HCT116 (cell line): ENCODE measurements around the gene PPM1H. TPM values are rescaled to one million over a fixed set of nuclear protein-coding genes. Genes with fewer than 3 reads are reported as not detected.

ENCODE experiments used
- ATAC-seq: fragments of 200-7000 bp; cut with Tn5 transposase; 2 replicates; pipeline ENCODE4 v1.9.1; 2020; ENCODE audit warnings: mild to moderate bottlenecking, moderate library complexity
- BruUV-seq: library from RNA; stranded (reverse); fragments of 400-500 nt; replicated peaks from 2 replicates; lab custom pipeline; 2021; lab: Mats Ljungman, UMichigan
- CTCF ChIA-PET: fragments of 300-600 bp; sonication (Branson Sonifier 250); formaldehyde crosslinking; loops from one replicate; lab custom pipeline; 2021; ENCODE audit warnings: antibody characterized with exemption; lab: Charles Lee
- POLR2A ChIA-PET: fragments of 300-600, 350-600 bp; sonication (Branson Sonifier 250); formaldehyde crosslinking; loops from one replicate; lab custom pipeline; 2021; ENCODE audit warnings: antibody characterized with exemption; lab: Charles Lee
- RAD21 ChIA-PET, 2 experiments: fragments of 300-600 bp; sonication (Branson Sonifier 250); formaldehyde crosslinking; loops; one replicate each; lab custom pipeline; 2023; ENCODE audit warnings: low total read pairs in 2 of 2; ENCODE audit not compliant: uncharacterized antibody in 2 of 2, unreplicated experiment in 2 of 2, low non-redundant PET in 1 of 2; lab: Charles Lee
- DNase-seq: peaks from one replicate; pipeline ENCODE4 v3.0.0-alpha.2; 2010; ENCODE audit warnings: low read depth, low spot score
- H2AFZ ChIP-seq: fragments of 200-600 bp; shearing (Covaris generic), sonication (generic); 2 replicates; pipeline ENCODE4 v1.6.1; 2017; ENCODE audit warnings: low read depth, mixed run types, mixed read lengths, antibody characterized with exemption, low read length; ENCODE audit not compliant: poor library complexity, severe bottlenecking
- H3K27ac ChIP-seq: 2 replicates; pipeline ENCODE4 v1.5.1; 2012; ENCODE audit warnings: low read depth, low read length
- H3K27me3 ChIP-seq: fragments of 200-600 bp; sonication (generic); 2 replicates; pipeline ENCODE4 v1.6.1; 2016; ENCODE audit warnings: mixed run types, low read length, mixed read lengths; ENCODE audit not compliant: insufficient read depth
- H3K36me3 ChIP-seq, 2 experiments: fragments of 200-500 bp in 1 of 2; fragments of 200-600 bp in 1 of 2; sonication (Bioruptor generic) in 1 of 2; sonication (generic) in 1 of 2; 2 replicates each; pipeline versions ENCODE4 v1.5.1 to v1.6.1; 2014 to 2016; ENCODE audit warnings: low read length in 2 of 2, inconsistent platforms in 1 of 2, mixed read lengths in 1 of 2, mixed run types in 1 of 2; ENCODE audit not compliant: insufficient read depth in 2 of 2, control insufficient read depth in 1 of 2
- H3K4me1 ChIP-seq, 2 experiments: fragments of 200-600 bp in 1 of 2; sonication (generic) in 1 of 2; 2 replicates each; pipeline versions ENCODE4 v1.5.1 to v1.6.1; 2012 to 2017; ENCODE audit warnings: low read length in 2 of 2, inconsistent platforms in 1 of 2, mild to moderate bottlenecking in 1 of 2, mixed read lengths in 1 of 2, mixed run types in 1 of 2, moderate library complexity in 1 of 2; ENCODE audit not compliant: insufficient read depth in 2 of 2, control insufficient read depth in 1 of 2
- H3K4me2 ChIP-seq: fragments of 200-600 bp; sonication (generic); 2 replicates; pipeline ENCODE4 v1.6.1; 2017; ENCODE audit warnings: mixed run types, low read length, mixed read lengths
- H3K4me3 ChIP-seq, 2 experiments: fragments of 200-600 bp in 1 of 2; sonication (generic) in 1 of 2; replicated peaks in 1 of 2; 2 replicates each; pipeline ENCODE4 v1.5.1; 2011 to 2016; ENCODE audit warnings: low read length in 2 of 2, control low read depth in 1 of 2, low read depth in 1 of 2, mild to moderate bottlenecking in 1 of 2, mixed read lengths in 1 of 2, mixed run types in 1 of 2
- H3K79me2 ChIP-seq: fragments of 200-600 bp; sonication (generic); 2 replicates; pipeline ENCODE4 v1.6.1; 2017; ENCODE audit warnings: mild to moderate bottlenecking, mixed run types, low read length, moderate library complexity, mixed read lengths; ENCODE audit not compliant: insufficient read depth
- H3K9ac ChIP-seq: fragments of 200-600 bp; sonication (generic); 2 replicates; pipeline ENCODE4 v1.6.1; 2016; ENCODE audit warnings: low read length, mixed read lengths
- H3K9me2 ChIP-seq: fragments of 200-600 bp; sonication (generic), shearing (Covaris generic); 2 replicates; pipeline ENCODE4 v1.6.1; 2017; ENCODE audit warnings: mixed run types, mild to moderate bottlenecking, moderate library complexity; ENCODE audit not compliant: insufficient read depth
- H3K9me3 ChIP-seq, 2 experiments: fragments of 200-500 bp in 1 of 2; fragments of 200-600 bp in 1 of 2; sonication (Bioruptor generic) in 1 of 2; sonication (generic) in 1 of 2; 2 replicates each; pipeline ENCODE4 v1.6.1; 2014 to 2017; ENCODE audit warnings: low read length in 2 of 2, mixed read lengths in 2 of 2, inconsistent platforms in 1 of 2, low read depth in 1 of 2, mild to moderate bottlenecking in 1 of 2, mixed run types in 1 of 2, moderate library complexity in 1 of 2; ENCODE audit not compliant: control insufficient read depth in 1 of 2, insufficient read depth in 1 of 2
- H4K20me1 ChIP-seq: fragments of 200-600 bp; sonication (generic), shearing (Covaris generic); 2 replicates; pipeline ENCODE4 v1.6.1; 2017; ENCODE audit warnings: mixed run types, mild to moderate bottlenecking, moderate library complexity; ENCODE audit not compliant: insufficient read depth
- ATF3 ChIP-seq: IDR thresholded peaks from 2 replicates; pipeline ENCODE4 v1.6.1; 2012
- CBX3 ChIP-seq: IDR thresholded peaks from 2 replicates; pipeline ENCODE4 v1.6.1; 2012; ENCODE audit warnings: low read depth
- EGR1 ChIP-seq: IDR thresholded peaks from 2 replicates; pipeline ENCODE4 v1.6.1; 2012; ENCODE audit warnings: low read depth
- EZH2 ChIP-seq: fragments of 200-600 bp; sonication (generic); IDR thresholded peaks from 2 replicates; pipeline ENCODE4 v1.6.1; 2017; ENCODE audit warnings: antibody characterized with exemption, mixed run types
- FOSL1 ChIP-seq: IDR thresholded peaks from 2 replicates; pipeline ENCODE4 v1.6.1; 2012; ENCODE audit warnings: low read depth
- POLR2AphosphoS5 ChIP-seq: IDR thresholded peaks from 2 replicates; pipeline ENCODE4 v1.6.1; 2011; ENCODE audit warnings: mild to moderate bottlenecking, low read depth, low read length, moderate library complexity
- RAD21 ChIP-seq: IDR thresholded peaks from 2 replicates; pipeline ENCODE4 v1.6.1; 2012; ENCODE audit warnings: low read depth, mild to moderate bottlenecking
- SP1 ChIP-seq: IDR thresholded peaks from 2 replicates; pipeline ENCODE4 v1.6.1; 2012; ENCODE audit warnings: low read depth
- SRF ChIP-seq: IDR thresholded peaks from 2 replicates; pipeline ENCODE4 v1.6.1; 2012; ENCODE audit warnings: low read depth
- TCF7L2 ChIP-seq: IDR thresholded peaks from 2 replicates; pipeline ENCODE4 v1.7.0; 2011; ENCODE audit warnings: borderline replicate concordance, inconsistent platforms; ENCODE audit not compliant: insufficient read depth, insufficient read length; ENCODE audit errors: extremely low read depth
- YY1 ChIP-seq: IDR thresholded peaks from 2 replicates; pipeline ENCODE4 v1.6.1; 2011; ENCODE audit warnings: low read length, low read depth, moderate library complexity, mild to moderate bottlenecking; ENCODE audit not compliant: insufficient replicate concordance; ENCODE audit errors: extremely low read depth
- ZFX ChIP-seq: fragments of 450-650 bp; IDR thresholded peaks from 2 replicates; pipeline ENCODE4 v1.6.1; 2017
- ZNF274 ChIP-seq: fragments of 200-500 bp; sonication (Bioruptor generic); IDR thresholded peaks from 2 replicates; pipeline ENCODE4 v1.6.1; 2014; ENCODE audit warnings: mild to moderate bottlenecking, low read depth, low read length, inconsistent platforms
- intact Hi-C: fragments of 100-400 bp; cut with micrococcal nuclease; formaldehyde crosslinking; loops from 2 replicates; pipeline ENCODE4 v1.10.0; 2022
- total RNA-seq: library from RNA; stranded (reverse); gene quantifications from one replicate; pipeline ENCODE4 v1.2.1, GENCODE V29; 2021; ENCODE audit not compliant: unreplicated experiment

The PPM1H gene
- total RNA-seq, 1 experiment from 2014 or later, result 8.0 TPM

- RAD21 ChIA-PET, result no interaction called here
- no TSS peak for BruUV-seq
- Histone ChIP-seq H3K9me3 (no peaks in the 10 kb centered on the region), H3K79me2 (peaks cover 26% of the 10 kb centered on the region), H3K9ac (peak overlapping the region; percentile 93), H3K27ac (no peak overlapping the region; the same call in 1 of the 2 replicates), H3K4me1 (peaks cover 11 to 36% of the 10 kb centered on the region in 2 experiments), H4K20me1 (no peaks in the 10 kb centered on the region), H3K4me3 (peak overlapping the region; percentile 72 to 79), H3K4me2 (peak overlapping the region; percentile 91), H3K36me3 (no peaks in the 10 kb centered on the region), H3K9me2 (no peaks in the 10 kb centered on the region), H2AFZ (no peak overlapping the region), H3K27me3 (no peaks in the 10 kb centered on the region)
- no peak for DNase-seq
- POLR2A ChIA-PET, result no interaction called here
- intact Hi-C loops, result loop anchor here (10.0 kb wide), 1 partner anchor 340 kb away; the partner anchor contains the start of gene USP15
- no peak for ATAC-seq
- CTCF ChIA-PET, result interaction anchor here (1.7 kb wide), 1 partner anchor 193 kb away, joined by 3 read pairs; no protein-coding TSS in a partner anchor
- TF ChIP-seq ATF3 (no peak), TCF7L2 (no peak), FOSL1 (no peak), ZNF274 (no peak), YY1 (no peak), SP1 (no peak), RAD21 (no peak), SRF (no peak), ZFX (no peak), POLR2AphosphoS5 (no peak), CBX3 (no peak), EZH2 (no peak), EGR1 (no peak)
- TF ChIP-seq, all 23 proteins: peak for 0
These were observed 330.6 kb downstream of the PPM1H start for GRCh38 chr12:62604373-62604772.
